ENCODE results near the gene TEX14.
"Not testable (repeated sequence)": the region's sequence is repeated elsewhere in the genome, so short reads cannot be mapped to it uniquely, and the experiment has no call there.

The TEX14 gene

GRCh38 chr17:58692239-58693055, 602 bp upstream of the TEX14 start, which contains the start of gene RAD51C:
TSS of gene RAD51C (plus strand) at chr17:58692602. CDS start at chr17:58692644, 42 bp downstream.
- Histone ChIP-seq H2BK15ac (ENCODE audit: low read depth, poor library complexity, severe bottlenecking) (no peak within 1 kb of the TSS), H3K4me2 (ENCODE audit: low read length, poor library complexity, severe bottlenecking) (peak within 1 kb of the TSS; percentile 28), H2AK5ac (ENCODE audit: low read length, severe bottlenecking) (no peak within 1 kb of the TSS), H3K36me3 (ENCODE audit: control insufficient read depth in 1 of 2, insufficient read depth in 2 of 2, low read depth in 1 of 2, low read length in 2 of 2) (peaks cover 0 to 3% of the 10 kb centered on the region in 2 experiments), H3K4ac (ENCODE audit: low read depth in 1 of 2, low read length in 2 of 2) (peak within 1 kb of the TSS; percentile 62 to 78), H3K14ac (ENCODE audit: low read length in 2 of 2) (no peak within 1 kb of the TSS), H2AFZ (ENCODE audit: low read depth, low read length) (peak within 1 kb of the TSS; percentile 97), H4K8ac (ENCODE audit: low read length) (peak within 1 kb of the TSS; percentile 80), H3K4me3 (ENCODE audit: insufficient read depth in 1 of 2, low read depth in 1 of 2, low read length in 2 of 2) (peak within 1 kb of the TSS; percentile 58 to 93), H2BK120ac (ENCODE audit: low read depth, low read length) (no peak within 1 kb of the TSS), H3K4me1 (ENCODE audit: control insufficient read depth, insufficient read depth, low read depth, low read length) (peaks cover 2% of the 10 kb centered on the region), H3K9me3 (ENCODE audit: control insufficient read depth, low read length) (no peaks in the 10 kb centered on the region), H3K18ac (ENCODE audit: low read depth in 1 of 2, low read length in 2 of 2) (no peak within 1 kb of the TSS), H3K79me1 (replicated peaks; ENCODE audit: low read length, poor library complexity, severe bottlenecking) (no peaks in the 10 kb centered on the region), H2BK12ac (ENCODE audit: low read length in 2 of 2) (no peak within 1 kb of the TSS), H3K9ac (ENCODE audit: low read length) (peak within 1 kb of the TSS; percentile 88), H3K27me3 (ENCODE audit: control insufficient read depth in 1 of 2, insufficient read depth in 1 of 2, low read length in 2 of 2) (no peaks in the 10 kb centered on the region), H4K91ac (ENCODE audit: low read length) (peak within 1 kb of the TSS; percentile 21), H2BK5ac (ENCODE audit: low read depth, low read length, poor library complexity, severe bottlenecking) (no peak within 1 kb of the TSS), H3K27ac (ENCODE audit: low read length, poor library complexity, severe bottlenecking) (peak within 1 kb of the TSS; percentile 11), H3K23ac (ENCODE audit: low read length in 2 of 2) (no peak within 1 kb of the TSS)
- WGBS = 68% methylated on average over 47 of the region's 50 CpGs
- DNase-seq = peak; percentile 66

DNA sequence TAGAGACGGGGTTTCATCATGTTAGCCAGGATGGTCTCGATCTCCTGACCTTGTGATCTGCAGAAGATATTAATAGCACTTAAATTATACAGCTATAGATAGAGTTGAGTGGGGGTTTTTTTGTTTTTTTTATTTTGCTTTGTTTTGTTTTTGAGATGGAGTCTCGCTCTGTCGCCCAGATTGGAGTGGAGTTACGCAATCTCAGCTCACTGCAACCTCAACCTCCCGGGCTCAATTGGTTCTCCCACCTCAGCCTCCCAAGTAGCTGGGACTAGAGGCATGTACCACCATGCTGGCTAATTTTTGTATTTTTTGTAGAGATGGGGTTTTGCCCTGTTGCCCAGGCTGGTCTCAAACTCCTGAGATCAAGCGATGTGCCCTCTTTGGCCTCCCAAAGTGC, 1.8 kb downstream of the TEX14 start:
- not testable (repeated sequence) for H3K27me3 ChIP-seq (ENCODE audit: control insufficient read depth in 1 of 2, insufficient read depth in 1 of 2, low read length in 2 of 2); H2AK5ac ChIP-seq (ENCODE audit: low read length, severe bottlenecking); H2BK5ac ChIP-seq (ENCODE audit: low read depth, low read length, poor library complexity, severe bottlenecking); H3K4ac ChIP-seq (ENCODE audit: low read depth in 1 of 2, low read length in 2 of 2); H2BK15ac ChIP-seq (ENCODE audit: low read depth, poor library complexity, severe bottlenecking); H4K91ac ChIP-seq (ENCODE audit: low read length); H3K4me1 ChIP-seq (ENCODE audit: control insufficient read depth, insufficient read depth, low read depth, low read length); H3K79me1 ChIP-seq (replicated peaks; ENCODE audit: low read length, poor library complexity, severe bottlenecking); H3K14ac ChIP-seq (ENCODE audit: low read length in 2 of 2); H3K23ac ChIP-seq (ENCODE audit: low read length in 2 of 2); H3K4me3 ChIP-seq (ENCODE audit: insufficient read depth in 1 of 2, low read depth in 1 of 2, low read length in 2 of 2); H2AFZ ChIP-seq (ENCODE audit: low read depth, low read length); H3K4me2 ChIP-seq (ENCODE audit: low read length, poor library complexity, severe bottlenecking); H3K9me3 ChIP-seq (ENCODE audit: control insufficient read depth, low read length); DNase-seq; H3K18ac ChIP-seq (ENCODE audit: low read depth in 1 of 2, low read length in 2 of 2); H2BK12ac ChIP-seq (ENCODE audit: low read length in 2 of 2); H3K36me3 ChIP-seq (ENCODE audit: control insufficient read depth in 1 of 2, insufficient read depth in 2 of 2, low read depth in 1 of 2, low read length in 2 of 2); H4K8ac ChIP-seq (ENCODE audit: low read length); H3K9ac ChIP-seq (ENCODE audit: low read length); H3K27ac ChIP-seq (ENCODE audit: low read length, poor library complexity, severe bottlenecking); H2BK120ac ChIP-seq (ENCODE audit: low read depth, low read length)
- WGBS = 100% methylated on average over 2 of the region's 7 CpGs

DNA sequence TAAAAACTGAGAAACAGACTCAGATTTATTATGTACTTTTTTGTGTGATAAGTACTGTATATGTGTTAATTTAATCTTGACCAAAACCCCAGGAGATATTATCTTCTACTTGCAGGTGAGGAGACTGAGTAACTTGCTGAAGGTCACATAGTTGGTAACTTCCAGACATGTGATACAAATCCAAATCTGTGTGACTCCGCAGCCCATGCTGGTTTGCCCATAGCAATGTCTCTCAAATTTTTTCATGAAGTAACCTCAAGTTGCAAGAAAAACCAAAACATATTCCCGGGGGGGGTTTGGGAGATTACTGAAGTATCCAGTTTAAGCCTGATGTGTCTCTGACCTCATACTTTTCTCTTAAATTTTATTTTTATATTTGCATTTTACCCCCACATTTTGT, 3.3 kb downstream of the TEX14 start:
- no peak overlapping the region for H2AFZ ChIP-seq (ENCODE audit: low read depth, low read length)
- no peak overlapping the region for H3K4me2 ChIP-seq (ENCODE audit: low read length, poor library complexity, severe bottlenecking)

DNA sequence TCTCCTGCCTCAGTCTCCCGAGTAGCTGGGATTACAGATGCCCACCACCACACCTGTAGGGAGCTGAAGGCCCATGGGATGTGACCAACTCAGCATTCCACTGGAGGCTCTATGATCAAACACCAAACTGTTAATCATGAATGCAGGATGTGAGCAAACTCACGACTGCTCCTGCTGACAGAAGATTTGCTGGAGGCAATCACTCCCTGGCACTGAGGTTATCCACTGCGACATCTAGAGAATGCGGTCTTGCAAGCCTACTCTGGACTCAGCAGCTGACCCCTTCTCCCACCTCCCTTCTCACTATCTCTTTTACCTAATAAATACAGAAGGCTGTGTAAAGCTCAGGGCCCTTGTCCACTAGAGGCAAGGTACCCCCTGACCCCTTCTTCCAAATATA, 4.9 kb downstream of the TEX14 start:
- WGBS = 74% methylated on average over 4 of the region's 4 CpGs
- no peak overlapping the region for H4K91ac ChIP-seq (ENCODE audit: low read length)
- no peaks in the 10 kb centered on the region for H3K79me1 ChIP-seq (replicated peaks; ENCODE audit: low read length, poor library complexity, severe bottlenecking)
- no peak overlapping the region for H2BK120ac ChIP-seq (ENCODE audit: low read depth, low read length)
- no peak overlapping the region for H2AK5ac ChIP-seq (ENCODE audit: low read length, severe bottlenecking)
- no peak overlapping the region for H2BK5ac ChIP-seq (ENCODE audit: low read depth, low read length, poor library complexity, severe bottlenecking)
- no peak overlapping the region for H3K4ac ChIP-seq (ENCODE audit: low read depth in 1 of 2, low read length in 2 of 2)
- H3K36me3 ChIP-seq (ENCODE audit: control insufficient read depth in 1 of 2, insufficient read depth in 2 of 2, low read depth in 1 of 2, low read length in 2 of 2) = no peaks in the 10 kb centered on the region
- no peaks in the 10 kb centered on the region for H3K9me3 ChIP-seq (ENCODE audit: control insufficient read depth, low read length)
- H4K8ac ChIP-seq (ENCODE audit: low read length) = no peak overlapping the region
- H3K27me3 ChIP-seq (ENCODE audit: control insufficient read depth in 1 of 2, insufficient read depth in 1 of 2, low read length in 2 of 2) = no peaks in the 10 kb centered on the region
- H3K27ac ChIP-seq (ENCODE audit: low read length, poor library complexity, severe bottlenecking) = no peak overlapping the region
- H3K14ac ChIP-seq (ENCODE audit: low read length in 2 of 2) = no peak overlapping the region
- H3K23ac ChIP-seq (ENCODE audit: low read length in 2 of 2) = no peak overlapping the region
- no peak overlapping the region for H3K4me3 ChIP-seq (ENCODE audit: insufficient read depth in 1 of 2, low read depth in 1 of 2, low read length in 2 of 2)
- no peak overlapping the region for H2BK15ac ChIP-seq (ENCODE audit: low read depth, poor library complexity, severe bottlenecking)
- H3K4me1 ChIP-seq (ENCODE audit: control insufficient read depth, insufficient read depth, low read depth, low read length) = peaks cover 2% of the 10 kb centered on the region
- H3K9ac ChIP-seq (ENCODE audit: low read length) = no peak overlapping the region
- DNase-seq = no peak
- H3K4me2 ChIP-seq (ENCODE audit: low read length, poor library complexity, severe bottlenecking) = no peak overlapping the region
- no peak overlapping the region for H2BK12ac ChIP-seq (ENCODE audit: low read length in 2 of 2)
- H3K18ac ChIP-seq (ENCODE audit: low read depth in 1 of 2, low read length in 2 of 2) = no peak overlapping the region
- no peak overlapping the region for H2AFZ ChIP-seq (ENCODE audit: low read depth, low read length)

More for the DNA sequence above, 3.3 kb downstream of the TEX14 start:
- no peak overlapping the region for H2BK12ac ChIP-seq (ENCODE audit: low read length in 2 of 2)
- no peak overlapping the region for H3K14ac ChIP-seq (ENCODE audit: low read length in 2 of 2)
- H3K9me3 ChIP-seq (ENCODE audit: control insufficient read depth, low read length) = no peaks in the 10 kb centered on the region
- no peak overlapping the region for H2BK15ac ChIP-seq (ENCODE audit: low read depth, poor library complexity, severe bottlenecking)
- H3K27me3 ChIP-seq (ENCODE audit: control insufficient read depth in 1 of 2, insufficient read depth in 1 of 2, low read length in 2 of 2) = no peaks in the 10 kb centered on the region
- H3K27ac ChIP-seq (ENCODE audit: low read length, poor library complexity, severe bottlenecking) = no peak overlapping the region
- peaks cover 3% of the 10 kb centered on the region for H3K4me1 ChIP-seq (ENCODE audit: control insufficient read depth, insufficient read depth, low read depth, low read length)
- no peaks in the 10 kb centered on the region for H3K36me3 ChIP-seq (ENCODE audit: control insufficient read depth in 1 of 2, insufficient read depth in 2 of 2, low read depth in 1 of 2, low read length in 2 of 2)
- no peak overlapping the region for H4K91ac ChIP-seq (ENCODE audit: low read length)
- H2BK120ac ChIP-seq (ENCODE audit: low read depth, low read length) = no peak overlapping the region
- H3K79me1 ChIP-seq (replicated peaks; ENCODE audit: low read length, poor library complexity, severe bottlenecking) = no peaks in the 10 kb centered on the region
- H3K18ac ChIP-seq (ENCODE audit: low read depth in 1 of 2, low read length in 2 of 2) = no peak overlapping the region
- no peak overlapping the region for H3K23ac ChIP-seq (ENCODE audit: low read length in 2 of 2)
- H4K8ac ChIP-seq (ENCODE audit: low read length) = no peak overlapping the region
- H2AK5ac ChIP-seq (ENCODE audit: low read length, severe bottlenecking) = no peak overlapping the region
- DNase-seq = no peak
- no peak overlapping the region for H2BK5ac ChIP-seq (ENCODE audit: low read depth, low read length, poor library complexity, severe bottlenecking)
- WGBS = 100% methylated on average over 1 of the region's 2 CpGs
- no peak overlapping the region for H3K4me3 ChIP-seq (ENCODE audit: insufficient read depth in 1 of 2, low read depth in 1 of 2, low read length in 2 of 2)
- no peak overlapping the region for H3K9ac ChIP-seq (ENCODE audit: low read length)
- H3K4ac ChIP-seq (ENCODE audit: low read depth in 1 of 2, low read length in 2 of 2) = no peak overlapping the region
